K562 (cell line): ENCODE data around the gene LY6G6F. TPM values are rescaled to one million over a fixed set of nuclear protein-coding genes. Genes with fewer than 3 reads are reported as not detected.

ENCODE experiments used
- CREB5 ChIP-seq: fragments of 250-450 bp; sonication (Bioruptor Pico); IDR thresholded peaks from 2 replicates; pipeline ENCODE4 v1.5.0; 2020; ENCODE audit warnings: mild to moderate bottlenecking
- FOXP4 ChIP-seq: sonication (generic); formaldehyde crosslinking; IDR thresholded peaks from 2 replicates; pipeline ENCODE4 v1.8.0; 2022; ENCODE audit warnings: mild to moderate bottlenecking, missing genetic modification reagents, borderline replicate concordance
- GATA2 ChIP-seq: sonication (generic); formaldehyde crosslinking; IDR thresholded peaks from 2 replicates; pipeline ENCODE4 v1.4.0; 2020; ENCODE audit warnings: mild to moderate bottlenecking, missing genetic modification reagents
- HMG20B ChIP-seq: fragments of 250-450 bp; sonication (Bioruptor Pico); IDR thresholded peaks from 2 replicates; pipeline ENCODE4 v1.5.0; 2021; ENCODE audit warnings: mild to moderate bottlenecking
- HNRNPUL1 ChIP-seq: fragments of 200-400 bp; formaldehyde crosslinking; IDR thresholded peaks from 2 replicates; pipeline ENCODE4 v1.6.1; 2017; ENCODE audit warnings: low read length
- KHSRP ChIP-seq: fragments of 450-650 bp; IDR thresholded peaks from 2 replicates; pipeline ENCODE4 v1.6.1; 2017
- NFE2L1 ChIP-seq: fragments of 450-650 bp; IDR thresholded peaks from 2 replicates; pipeline ENCODE4 v1.6.1; 2016; ENCODE audit warnings: missing genetic modification characterization, low read depth, mild to moderate bottlenecking, missing compliant biosample characterization, moderate library complexity, borderline replicate concordance
- NR2C2 ChIP-seq, 2 experiments: fragments of 200-800 bp in 1 of 2; sonication (Bioruptor generic) in 1 of 2; sonication (generic) in 1 of 2; formaldehyde crosslinking in 1 of 2; IDR thresholded peaks; 2 replicates each; pipeline versions ENCODE4 v1.6.1 to v1.8.0; 2016 to 2022; ENCODE audit warnings: mild to moderate bottlenecking in 1 of 2, missing compliant biosample characterization in 1 of 2, missing genetic modification characterization in 1 of 2, missing genetic modification reagents in 1 of 2
- RFX1 ChIP-seq: fragments of 450-650 bp; IDR thresholded peaks from 2 replicates; pipeline ENCODE4 v1.6.1; 2016; ENCODE audit warnings: mild to moderate bottlenecking, moderate library complexity
- RNF219 ChIP-seq: fragments of 250-450 bp; sonication (Bioruptor Pico); IDR thresholded peaks from 2 replicates; pipeline ENCODE4 v1.5.0; 2022; ENCODE audit warnings: mild to moderate bottlenecking
- SP2 ChIP-seq: IDR thresholded peaks from 2 replicates; pipeline ENCODE4 v1.6.1; 2011; ENCODE audit warnings: mild to moderate bottlenecking, low read depth, low read length, moderate library complexity; ENCODE audit not compliant: poor library complexity, severe bottlenecking; ENCODE audit errors: extremely low read depth
- ZBTB5 ChIP-seq: fragments of 450-650 bp; IDR thresholded peaks from 2 replicates; pipeline ENCODE4 v1.6.1; 2017; ENCODE audit warnings: antibody characterized with exemption
- ZC3H4 ChIP-seq: sonication (generic); formaldehyde crosslinking; IDR thresholded peaks from 2 replicates; pipeline ENCODE4 v1.9.0; 2021; ENCODE audit warnings: missing genetic modification reagents, borderline replicate concordance
- ZNF12 ChIP-seq: sonication (generic); formaldehyde crosslinking; IDR thresholded peaks from 2 replicates; pipeline ENCODE4 v1.4.0; 2020; ENCODE audit warnings: mild to moderate bottlenecking, missing genetic modification reagents
- ZNF232 ChIP-seq: sonication (generic); formaldehyde crosslinking; IDR thresholded peaks from 2 replicates; pipeline ENCODE4 v1.8.0; 2022; ENCODE audit warnings: mild to moderate bottlenecking, missing genetic modification reagents
- ZNF668 ChIP-seq: fragments of 250-450 bp; sonication (Bioruptor Pico); IDR thresholded peaks from 2 replicates; pipeline ENCODE4 v1.8.0; 2022; ENCODE audit warnings: mild to moderate bottlenecking, inconsistent platforms
- polyA plus RNA-seq, 8 experiments: library from polyadenylated mRNA; depleted of rRNA in 4 of 8; stranded (reverse) in 5 of 8; unstranded in 3 of 8; fragments of >200 nt; fragmentation: Nextera tagmentation in 2 of 8; fragmentation: Illumina TruSeq in 1 of 8; extraction: Ambion mirVana in 2 of 8; extraction: Trizol in 1 of 8; gene quantifications; 2 replicates each; pipeline versions ENCODE4 v1.2.1 to v1.2.3, GENCODE V29; 2011 to 2014; ENCODE audit warnings: inconsistent platforms in 1 of 8, missing spikeins in 1 of 8
- total RNA-seq, 7 experiments: library from RNA; depleted of rRNA in 6 of 7; stranded (reverse); fragments of >200 nt in 6 of 7; fragmentation: Illumina TruSeq in 2 of 7; extraction: Trizol in 2 of 7; gene quantifications; 2 replicates each; pipeline versions ENCODE4 v1.2.1 to v1.2.3, GENCODE V29; 2011 to 2021; ENCODE audit warnings: low replicate concordance in 1 of 7

Gene LY6G6F
- total and polyA plus RNA-seq, 9 of the 15 experiments (the other 6 are each of a cell fraction or from before 2014, with no cell fraction given) = 0.14 to 0.50 (median 0.28) TPM; not detected in 2

GRCh38 chr6:31728767-31729514 is 22.3 kb downstream of the LY6G6F start, which contains the start of gene DDAH2 (continued):
- TF ChIP-seq CREB5 (CRISPR knock-in tag) (no peak; the same call in 1 of the 2 replicates), RNF219 (CRISPR knock-in tag) (no peak), RFX1 (no peak), GATA2 (CRISPR knock-in tag) (0 out of 2 replicates have a peak, but pooled peaks have one; percentile 17), HNRNPUL1 (peak; percentile 84), HMG20B (CRISPR knock-in tag) (no peak), SP2 (peak; percentile 11), ZNF232 (CRISPR knock-in tag) (no peak; the same call in none of the 2 replicates), ZBTB5 (no peak), FOXP4 (CRISPR knock-in tag) (0 out of 2 replicates have a peak, but pooled peaks have one; percentile 81), NFE2L1 (tag) (no peak), ZNF12 (CRISPR knock-in tag) (no peak; the same call in 1 of the 2 replicates), ZC3H4 (CRISPR knock-in tag) (no peak), KHSRP (no peak), ZNF668 (CRISPR knock-in tag) (no peak), NR2C2 (CRISPR knock-in tag; IDR thresholded peaks at IDR 0.05) (peak; percentile 52; the same call in 1 of the 2 replicates), NR2C2 (tag; IDR thresholded peaks at IDR 0.05) (no peak)
